ENCODE measurements around the gene GRP. TPM values are rescaled to one million over a fixed set of nuclear protein-coding genes. Genes with fewer than 3 reads are reported as not detected.

The GRP gene
- total and polyA plus RNA-seq, 4 donors = 3.4 to 40.8 (median 6.8) TPM

DNA sequence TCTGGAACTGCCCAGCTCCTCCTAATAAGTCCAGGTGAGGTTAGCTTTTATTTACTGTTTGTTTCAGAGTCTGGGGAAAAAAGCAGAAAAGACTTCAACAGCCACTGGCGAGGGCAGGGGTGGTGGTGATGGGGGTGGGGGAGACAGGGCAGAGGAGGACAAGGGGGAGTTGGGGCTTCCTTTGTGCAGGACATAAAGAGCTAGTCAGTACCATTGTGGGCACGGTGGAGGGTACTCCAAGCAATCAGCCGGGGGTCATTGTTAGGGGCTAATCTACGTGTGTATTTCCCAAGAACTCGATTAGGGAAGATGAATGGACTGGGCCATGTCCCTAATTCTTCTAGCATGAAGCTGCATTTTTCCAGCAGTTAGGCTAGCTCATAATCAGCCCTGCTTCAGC lies 56.1 kb downstream of the GRP start:
- WGBS, 2 donors = 29 to 40% methylated on average over 5 of the region's 5 CpGs
- DNase-seq (no peak), ATAC-seq (ENCODE audit: insufficient read depth, low FRiP score) (no peak)

DNA sequence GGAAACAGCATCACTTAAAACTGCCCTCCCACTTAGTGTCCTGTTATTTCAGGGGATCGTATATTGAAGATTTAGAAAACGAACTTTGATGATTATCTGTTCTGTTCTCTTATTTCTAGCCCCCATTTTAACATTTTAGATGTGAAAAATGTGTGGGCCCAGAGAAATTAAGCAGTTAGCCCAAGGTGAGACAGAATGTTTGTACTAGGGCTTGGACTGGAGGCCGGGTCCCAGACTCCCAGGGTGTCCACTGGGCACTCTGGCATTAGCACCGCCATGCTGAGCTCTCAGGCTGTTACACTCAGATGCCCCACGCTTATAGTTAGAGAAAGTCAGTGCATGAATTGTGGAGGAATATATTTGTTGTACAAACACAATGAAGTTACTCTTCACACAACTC lies 58.8 kb downstream of the GRP start:
- H3K27me3 ChIP-seq (ENCODE audit: control insufficient read depth in 3 of 3, insufficient read depth in 3 of 3, low read length in 2 of 3) = peaks cover 4 to 85% (median 83%) of the 10 kb centered on the region in 3 donors
- TF ChIP-seq, protein P1, sequence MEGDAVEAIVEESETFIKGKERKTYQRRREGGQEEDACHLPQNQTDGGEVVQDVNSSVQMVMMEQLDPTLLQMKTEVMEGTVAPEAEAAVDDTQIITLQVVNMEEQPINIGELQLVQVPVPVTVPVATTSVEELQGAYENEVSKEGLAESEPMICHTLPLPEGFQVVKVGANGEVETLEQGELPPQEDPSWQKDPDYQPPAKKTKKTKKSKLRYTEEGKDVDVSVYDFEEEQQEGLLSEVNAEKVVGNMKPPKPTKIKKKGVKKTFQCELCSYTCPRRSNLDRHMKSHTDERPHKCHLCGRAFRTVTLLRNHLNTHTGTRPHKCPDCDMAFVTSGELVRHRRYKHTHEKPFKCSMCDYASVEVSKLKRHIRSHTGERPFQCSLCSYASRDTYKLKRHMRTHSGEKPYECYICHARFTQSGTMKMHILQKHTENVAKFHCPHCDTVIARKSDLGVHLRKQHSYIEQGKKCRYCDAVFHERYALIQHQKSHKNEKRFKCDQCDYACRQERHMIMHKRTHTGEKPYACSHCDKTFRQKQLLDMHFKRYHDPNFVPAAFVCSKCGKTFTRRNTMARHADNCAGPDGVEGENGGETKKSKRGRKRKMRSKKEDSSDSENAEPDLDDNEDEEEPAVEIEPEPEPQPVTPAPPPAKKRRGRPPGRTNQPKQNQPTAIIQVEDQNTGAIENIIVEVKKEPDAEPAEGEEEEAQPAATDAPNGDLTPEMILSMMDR (IDR thresholded peaks at IDR 0.05; ENCODE audit: control extremely low read depth, extremely low read depth) = no peak
- H3K4me1 ChIP-seq (ENCODE audit: control insufficient read depth in 5 of 5, insufficient read depth in 5 of 5, low read length in 5 of 5) = peaks cover 0 to 3% (median 0%) of the 10 kb centered on the region in 5 donors
- DNase-seq (no peak), ATAC-seq (ENCODE audit: insufficient read depth, low FRiP score) (no peak)
- no peaks in the 10 kb centered on the region for H3K36me3 ChIP-seq (ENCODE audit: control insufficient read depth in 4 of 4, insufficient read depth in 4 of 4, low read length in 4 of 4)
- no peak overlapping the region for H3K4me3 ChIP-seq
- no peak overlapping the region for H3K9ac ChIP-seq (ENCODE audit: insufficient read depth in 1 of 2, low read length in 2 of 2)
- H3K9me3 ChIP-seq (ENCODE audit: control insufficient read depth in 4 of 4, insufficient read depth in 3 of 4, low read length in 3 of 4) = peaks cover 0 to 7% (median 0%) of the 10 kb centered on the region in 4 donors
- WGBS, 2 donors = 75 to 77% methylated on average over 5 of the region's 5 CpGs
- no peak overlapping the region for H3K27ac ChIP-seq (ENCODE audit: low read depth in 1 of 2, low read length in 1 of 2)

More for the DNA sequence above, 56.1 kb downstream of the GRP start:
- no peak overlapping the region for H3K9ac ChIP-seq (ENCODE audit: insufficient read depth in 1 of 2, low read length in 2 of 2)
- H3K36me3 ChIP-seq (ENCODE audit: control insufficient read depth in 4 of 4, insufficient read depth in 4 of 4, low read length in 4 of 4) = no peaks in the 10 kb centered on the region
- peaks cover 0 to 9% (median 0%) of the 10 kb centered on the region in 4 donors for H3K9me3 ChIP-seq (ENCODE audit: control insufficient read depth in 4 of 4, insufficient read depth in 3 of 4, low read length in 3 of 4)
- TF ChIP-seq, protein P1 (IDR thresholded peaks at IDR 0.05; ENCODE audit: control extremely low read depth, extremely low read depth) = no peak
- no peak overlapping the region for H3K4me3 ChIP-seq
- H3K27me3 ChIP-seq (ENCODE audit: control insufficient read depth in 3 of 3, insufficient read depth in 3 of 3, low read length in 2 of 3) = peaks cover 21 to 86% (median 84%) of the 10 kb centered on the region in 3 donors
- H3K27ac ChIP-seq (ENCODE audit: low read depth in 1 of 2, low read length in 1 of 2) = no peak overlapping the region
- H3K4me1 ChIP-seq (ENCODE audit: control insufficient read depth in 5 of 5, insufficient read depth in 5 of 5, low read length in 5 of 5) = peaks cover 0 to 16% (median 4%) of the 10 kb centered on the region in 5 donors

DNA sequence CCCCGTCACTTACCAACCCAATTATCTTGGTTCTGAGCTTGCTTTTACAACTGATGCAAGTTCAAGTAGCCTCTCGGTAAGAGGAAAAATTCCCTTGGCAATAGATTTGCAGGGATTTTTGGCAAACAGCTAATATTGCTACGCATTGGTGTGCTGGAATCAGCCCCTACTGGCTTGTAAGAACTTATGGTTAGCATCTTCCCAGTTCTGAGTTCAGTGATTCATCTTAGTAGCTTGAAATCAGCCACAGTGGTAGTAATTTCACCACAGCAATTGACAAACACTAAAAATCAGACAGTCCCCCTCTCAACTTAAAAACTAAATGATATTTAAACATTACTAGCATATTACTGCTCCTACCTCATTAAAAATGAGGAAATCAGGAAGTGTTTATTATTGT lies 59.2 kb downstream of the GRP start:
- Histone ChIP-seq H3K36me3 (ENCODE audit: control insufficient read depth in 4 of 4, insufficient read depth in 4 of 4, low read length in 4 of 4) (no peaks in the 10 kb centered on the region), H3K27ac (ENCODE audit: low read depth in 1 of 2, low read length in 1 of 2) (no peak overlapping the region), H3K4me1 (ENCODE audit: control insufficient read depth in 5 of 5, insufficient read depth in 5 of 5, low read length in 5 of 5) (no peaks in the 10 kb centered on the region), H3K27me3 (ENCODE audit: control insufficient read depth in 3 of 3, insufficient read depth in 3 of 3, low read length in 2 of 3) (peaks cover 4 to 82% (median 81%) of the 10 kb centered on the region in 3 donors), H3K9ac (ENCODE audit: insufficient read depth in 1 of 2, low read length in 2 of 2) (no peak overlapping the region), H3K9me3 (ENCODE audit: control insufficient read depth in 4 of 4, insufficient read depth in 3 of 4, low read length in 3 of 4) (peaks cover 0 to 4% (median 0%) of the 10 kb centered on the region in 4 donors), H3K4me3 (no peak overlapping the region)
- ATAC-seq (ENCODE audit: insufficient read depth, low FRiP score) (no peak), DNase-seq (no peak)
- TF ChIP-seq, protein P1 (IDR thresholded peaks at IDR 0.05; ENCODE audit: control extremely low read depth, extremely low read depth) = no peak
- 59 to 67% methylated on average over 3 of the region's 3 CpGs for WGBS, 2 donors

DNA sequence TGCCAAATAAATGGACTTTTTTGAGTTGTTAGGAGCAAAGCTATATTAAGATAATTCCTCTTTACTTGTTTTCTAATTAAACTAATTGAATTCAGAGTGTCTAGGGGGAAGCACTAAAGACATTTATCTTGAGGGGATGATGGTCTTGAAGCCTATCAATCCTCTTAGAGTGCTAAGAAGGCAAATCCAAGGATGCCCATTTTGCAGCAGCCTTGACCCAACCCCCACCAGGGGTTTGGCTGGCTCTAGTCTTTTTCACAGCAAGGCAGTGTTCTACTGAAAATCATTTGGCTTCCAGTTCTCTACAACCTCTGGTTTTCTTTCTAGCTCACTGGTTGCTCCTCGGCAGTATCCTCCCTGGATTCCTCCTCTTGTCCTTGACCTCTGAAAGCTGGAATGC lies 59.8 kb downstream of the GRP start:
- 36 to 45% methylated on average over 1 of the region's 1 CpG for WGBS, 2 donors
- ATAC-seq (ENCODE audit: insufficient read depth, low FRiP score) (no peak), DNase-seq (no peak)
- Histone ChIP-seq H3K9ac (ENCODE audit: insufficient read depth in 1 of 2, low read length in 2 of 2) (no peak overlapping the region), H3K4me3 (no peak overlapping the region), H3K4me1 (ENCODE audit: control insufficient read depth in 5 of 5, insufficient read depth in 5 of 5, low read length in 5 of 5) (no peaks in the 10 kb centered on the region), H3K27me3 (ENCODE audit: control insufficient read depth in 3 of 3, insufficient read depth in 3 of 3, low read length in 2 of 3) (peaks cover 4 to 79% (median 75%) of the 10 kb centered on the region in 3 donors), H3K9me3 (ENCODE audit: control insufficient read depth in 4 of 4, insufficient read depth in 3 of 4, low read length in 3 of 4) (peaks cover 0 to 4% (median 0%) of the 10 kb centered on the region in 4 donors), H3K27ac (ENCODE audit: low read depth in 1 of 2, low read length in 1 of 2) (no peak overlapping the region), H3K36me3 (ENCODE audit: control insufficient read depth in 4 of 4, insufficient read depth in 4 of 4, low read length in 4 of 4) (no peaks in the 10 kb centered on the region)
- TF ChIP-seq, protein P1 (IDR thresholded peaks at IDR 0.05; ENCODE audit: control extremely low read depth, extremely low read depth) = no peak
